ENCODE data around the gene REC114. TPM values are rescaled to one million over a fixed set of nuclear protein-coding genes. Genes with fewer than 3 reads are reported as not detected.
"Not testable (repeated sequence)": the region's sequence is repeated elsewhere in the genome, so short reads cannot be mapped to it uniquely, and the experiment has no call there.

REC114 gene
- total and polyA plus RNA-seq, 11 donors: 0.23 to 0.82 (median 0.48) TPM; not detected in 7

DNA sequence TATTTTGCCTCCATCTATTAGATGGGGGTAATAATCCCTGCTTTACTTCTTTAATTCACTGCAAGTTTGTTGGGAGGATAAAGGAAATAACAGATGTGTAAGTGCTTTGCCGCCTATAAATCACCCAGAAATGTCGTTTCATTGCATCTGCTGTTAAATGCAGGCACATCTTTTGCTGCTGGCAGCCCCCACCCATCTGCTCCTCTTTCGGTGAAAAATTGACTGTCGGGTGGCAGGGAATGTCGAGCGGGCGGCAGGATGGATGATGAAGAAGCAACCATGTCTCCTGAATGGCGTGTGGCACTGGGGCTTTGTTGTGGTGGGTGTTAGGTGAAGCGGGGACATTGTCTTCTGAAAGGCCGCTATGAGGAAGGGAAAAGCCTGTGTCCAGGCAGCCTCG is 543 bp upstream of the REC114 start:
- peaks cover 0 to 7% (median 0%) of the 10 kb centered on the region in 12 donors for H3K9me3 ChIP-seq
- H3K4me3 ChIP-seq: no peak overlapping the region
- DNase-seq (no peak), ATAC-seq (no peak)
- H3K36me3 ChIP-seq: no peaks in the 10 kb centered on the region
- H3K27ac ChIP-seq: no peak overlapping the region
- intact Hi-C loops (cut with DNase I): no loop called here
- no peaks in the 10 kb centered on the region for H3K4me1 ChIP-seq
- 90 to 94% (median 93%) methylated on average over 11 of the region's 11 CpGs for WGBS, 4 donors
- peaks cover 0 to 11% (median 0%) of the 10 kb centered on the region in 9 donors for H3K27me3 ChIP-seq
- TF ChIP-seq, protein P1, sequence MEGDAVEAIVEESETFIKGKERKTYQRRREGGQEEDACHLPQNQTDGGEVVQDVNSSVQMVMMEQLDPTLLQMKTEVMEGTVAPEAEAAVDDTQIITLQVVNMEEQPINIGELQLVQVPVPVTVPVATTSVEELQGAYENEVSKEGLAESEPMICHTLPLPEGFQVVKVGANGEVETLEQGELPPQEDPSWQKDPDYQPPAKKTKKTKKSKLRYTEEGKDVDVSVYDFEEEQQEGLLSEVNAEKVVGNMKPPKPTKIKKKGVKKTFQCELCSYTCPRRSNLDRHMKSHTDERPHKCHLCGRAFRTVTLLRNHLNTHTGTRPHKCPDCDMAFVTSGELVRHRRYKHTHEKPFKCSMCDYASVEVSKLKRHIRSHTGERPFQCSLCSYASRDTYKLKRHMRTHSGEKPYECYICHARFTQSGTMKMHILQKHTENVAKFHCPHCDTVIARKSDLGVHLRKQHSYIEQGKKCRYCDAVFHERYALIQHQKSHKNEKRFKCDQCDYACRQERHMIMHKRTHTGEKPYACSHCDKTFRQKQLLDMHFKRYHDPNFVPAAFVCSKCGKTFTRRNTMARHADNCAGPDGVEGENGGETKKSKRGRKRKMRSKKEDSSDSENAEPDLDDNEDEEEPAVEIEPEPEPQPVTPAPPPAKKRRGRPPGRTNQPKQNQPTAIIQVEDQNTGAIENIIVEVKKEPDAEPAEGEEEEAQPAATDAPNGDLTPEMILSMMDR (IDR thresholded peaks at IDR 0.05): no peak
- no peak for TF ChIP-seq POLR2A (IDR thresholded peaks at IDR 0.05)

DNA sequence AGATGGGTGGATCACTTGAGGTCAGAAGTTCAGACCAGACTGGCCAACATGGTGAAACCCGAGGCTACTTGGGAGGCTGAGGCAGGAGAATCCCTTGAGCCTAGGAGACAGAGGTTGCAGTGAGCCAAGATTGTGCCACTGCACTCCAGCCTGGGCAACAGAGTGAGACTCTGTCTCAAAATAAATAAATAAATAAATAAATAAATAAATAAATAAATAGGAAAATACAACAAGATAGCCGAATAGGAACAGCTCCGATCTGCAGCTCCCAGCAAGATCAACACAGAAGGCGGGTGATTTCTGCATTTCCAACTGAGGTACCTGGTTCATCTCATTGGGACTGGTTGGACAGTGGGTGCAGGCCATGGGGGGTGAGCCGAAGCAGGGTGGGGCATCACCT is 4.5 kb downstream of the REC114 start:
- DNase-seq; H3K4me1 ChIP-seq; H3K27ac ChIP-seq; H3K27me3 ChIP-seq; ATAC-seq; H3K36me3 ChIP-seq; intact Hi-C loops (cut with DNase I); H3K4me3 ChIP-seq: not testable (repeated sequence)
- WGBS, 4 donors: 91 to 94% (median 94%) methylated on average over 5 of the region's 5 CpGs
- peaks cover 0 to 17% (median 0%) of the 10 kb centered on the region in 12 donors for H3K9me3 ChIP-seq

DNA sequence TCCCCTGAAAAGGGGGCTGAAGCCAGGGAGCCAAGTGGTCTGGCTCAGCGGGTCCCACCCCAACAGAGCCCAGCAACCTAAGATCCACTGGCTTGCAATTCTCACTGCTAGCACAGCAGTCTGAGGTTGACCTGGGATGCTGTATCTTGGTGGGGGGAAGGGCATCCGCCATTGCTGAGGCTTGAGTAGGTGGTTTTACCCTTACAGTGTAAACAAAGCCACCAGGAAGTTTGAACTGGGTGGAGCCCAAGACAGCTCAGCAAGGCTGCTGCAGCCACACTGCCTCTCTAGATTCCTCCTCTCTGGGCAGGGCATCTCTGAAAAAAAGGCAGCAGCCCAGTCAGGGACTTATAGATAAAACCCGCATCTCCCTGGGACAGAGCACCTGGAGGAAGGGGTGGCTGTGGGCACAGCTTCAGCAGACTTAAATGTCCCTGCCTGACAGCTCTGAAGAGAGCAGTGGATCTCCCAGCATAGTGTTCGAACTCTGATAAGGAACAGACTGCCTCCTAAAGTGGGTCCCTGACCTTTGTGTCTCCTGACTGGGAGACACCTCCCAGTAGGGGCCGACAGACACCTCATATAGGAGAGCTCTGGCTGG is 5.3 kb downstream of the REC114 start:
- H3K36me3 ChIP-seq; intact Hi-C loops (cut with DNase I); H3K4me3 ChIP-seq; H3K4me1 ChIP-seq; ATAC-seq; DNase-seq; H3K27me3 ChIP-seq; H3K27ac ChIP-seq: not testable (repeated sequence)
- H3K9me3 ChIP-seq: peaks cover 0 to 19% (median 0%) of the 10 kb centered on the region in 12 donors
- 63 to 80% (median 66%) methylated on average over 3 to 5 of the region's 5 CpGs for WGBS, 4 donors

DNA sequence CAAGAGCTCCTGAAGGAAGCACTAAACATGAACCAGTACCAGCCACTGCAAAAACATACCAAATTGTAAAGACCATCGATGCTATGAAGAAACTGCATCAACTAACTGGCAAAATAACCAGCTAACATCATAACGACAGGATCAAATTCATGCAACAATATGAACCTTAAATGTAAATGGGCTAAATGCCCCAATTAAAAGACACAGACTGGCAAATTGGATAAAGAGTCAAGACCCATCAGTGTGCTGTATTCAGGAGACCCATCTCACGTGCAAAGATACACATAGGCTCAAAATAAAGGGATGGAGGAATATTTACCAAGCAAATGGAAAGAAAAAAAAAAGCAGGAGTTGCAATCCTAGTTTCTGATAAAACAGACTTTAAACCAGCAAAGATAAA is 7.0 kb downstream of the REC114 start:
- ATAC-seq; H3K36me3 ChIP-seq; intact Hi-C loops (cut with DNase I); DNase-seq; H3K27ac ChIP-seq; H3K27me3 ChIP-seq; H3K4me1 ChIP-seq; H3K4me3 ChIP-seq: not testable (repeated sequence)
- WGBS, 4 donors: 78 to 87% (median 84%) methylated on average over 2 to 3 of the region's 3 CpGs
- peaks cover 0 to 15% (median 0%) of the 10 kb centered on the region in 12 donors for H3K9me3 ChIP-seq

DNA sequence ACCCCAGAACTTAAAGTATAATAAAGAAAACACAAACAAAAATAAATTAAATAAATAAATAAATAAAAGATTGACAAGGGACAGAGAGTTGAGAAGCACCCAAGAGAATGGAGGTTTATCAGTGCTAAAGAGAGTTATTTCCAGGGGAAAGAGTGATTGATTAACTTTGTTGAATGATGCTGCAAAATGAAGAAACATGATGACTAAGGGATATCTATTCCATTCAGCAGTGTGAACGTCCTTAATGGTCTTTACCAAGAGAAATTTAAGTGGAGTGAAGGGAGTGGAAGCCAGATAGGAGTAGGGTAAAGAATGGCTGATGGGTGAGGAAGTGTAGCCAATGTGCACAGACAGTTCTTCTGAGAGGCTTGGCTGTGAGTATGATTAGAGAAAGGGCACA is 11.1 kb downstream of the REC114 start:
- DNase-seq (no peak), ATAC-seq (no peak)
- Histone ChIP-seq H3K4me1 (no peaks in the 10 kb centered on the region), H3K36me3 (no peaks in the 10 kb centered on the region), H3K4me3 (no peak overlapping the region), H3K27ac (no peak overlapping the region), H3K27me3 (no peaks in the 10 kb centered on the region), H3K9me3 (peaks cover 0 to 12% (median 0%) of the 10 kb centered on the region in 12 donors)
- TF ChIP-seq, protein P1 (IDR thresholded peaks at IDR 0.05): no peak
- intact Hi-C loops (cut with DNase I): no loop called here
- WGBS, 4 donors: 22 to 29% (median 27%) methylated on average over 1 of the region's 1 CpG

DNA sequence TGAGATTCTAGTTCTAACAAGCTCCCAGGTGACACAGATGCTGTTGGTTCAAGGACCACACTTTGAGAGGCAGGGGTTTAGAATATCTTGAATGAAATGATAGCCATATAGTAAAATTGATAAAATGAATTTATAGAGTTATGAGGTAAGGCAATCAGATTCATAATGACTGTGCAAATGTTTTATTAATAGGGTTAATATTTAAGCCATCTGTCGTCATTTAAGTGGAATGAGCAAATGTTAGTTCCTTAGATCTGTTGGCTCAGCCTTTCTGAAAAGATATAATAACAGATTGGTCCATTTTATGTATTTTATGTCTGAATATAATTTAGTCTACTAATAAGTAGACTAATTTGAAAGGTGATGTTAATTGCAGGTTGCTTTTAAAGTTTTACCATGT is 12.9 kb downstream of the REC114 start:
- DNase-seq: no peak
- Histone ChIP-seq H3K9me3 (peaks cover 0 to 12% (median 0%) of the 10 kb centered on the region in 12 donors), H3K27me3 (no peaks in the 10 kb centered on the region), H3K36me3 (no peaks in the 10 kb centered on the region), H3K4me1 (peaks cover 0 to under 1% (median 0%) of the 10 kb centered on the region in 12 donors), H3K27ac (no peak overlapping the region), H3K4me3 (no peak overlapping the region)
- TF ChIP-seq POLR2A (IDR thresholded peaks at IDR 0.05): no peak
- TF ChIP-seq, protein P1 (IDR thresholded peaks at IDR 0.05): no peak
- intact Hi-C loops (cut with DNase I): no loop called here
- WGBS, 4 donors: 78 to 91% (median 81%) methylated on average over 1 of the region's 1 CpG
- ATAC-seq: no peak
